Thyroid gland (tissue), 4 donors: ENCODE data around the gene FSTL1.

Experiments
- CTCF ChIP-seq, 6 experiments: fragments of 200-600 bp in 3 of 6; fragments of 450-650 bp in 3 of 6; sonication (generic) in 3 of 6; IDR thresholded peaks; one replicate each; pipeline ENCODE4 v1.5.1; 2016 to 2019; ENCODE audit warnings: antibody characterized with exemption in 6 of 6, mild to moderate bottlenecking in 2 of 6, inconsistent platforms in 1 of 6, moderate library complexity in 1 of 6
- POLR2A ChIP-seq, 2 donors: fragments of 450-650 bp; IDR thresholded peaks; one replicate each; pipeline ENCODE4 v1.6.1; 2017; ENCODE audit warnings: antibody characterized with exemption in 2 of 2, mild to moderate bottlenecking in 2 of 2, moderate library complexity in 1 of 2

DNA sequence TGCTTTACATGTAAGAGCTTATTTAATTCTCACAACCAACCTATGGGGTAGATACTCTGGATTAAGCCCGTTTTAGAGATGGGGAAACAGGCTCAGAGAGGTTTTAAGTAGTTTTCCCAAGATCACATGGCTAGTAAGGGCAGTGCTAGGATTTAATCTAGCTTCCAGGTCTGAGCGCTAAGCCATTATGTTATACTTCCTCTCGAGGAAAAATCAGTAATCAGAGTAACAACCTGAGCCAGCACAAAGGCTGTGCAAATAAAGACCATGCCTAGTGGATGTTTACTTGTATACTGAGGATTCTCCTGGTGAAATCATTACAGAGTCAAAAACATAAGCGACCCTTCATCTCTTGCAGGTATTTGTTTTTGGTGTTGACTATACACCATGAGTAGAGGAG is 9.0 kb downstream of the FSTL1 start:
- TF ChIP-seq POLR2A (IDR thresholded peaks at IDR 0.05) (no peak), CTCF (IDR thresholded peaks at IDR 0.05) (no peak)
